ENCODE data around the gene MRPL51. TPM values are rescaled to one million over a fixed set of nuclear protein-coding genes. Genes with fewer than 3 reads are reported as not detected.

MRPL51 gene
- total RNA-seq, 2 donors from 2014 or later = 87.7 to 104 TPM

DNA sequence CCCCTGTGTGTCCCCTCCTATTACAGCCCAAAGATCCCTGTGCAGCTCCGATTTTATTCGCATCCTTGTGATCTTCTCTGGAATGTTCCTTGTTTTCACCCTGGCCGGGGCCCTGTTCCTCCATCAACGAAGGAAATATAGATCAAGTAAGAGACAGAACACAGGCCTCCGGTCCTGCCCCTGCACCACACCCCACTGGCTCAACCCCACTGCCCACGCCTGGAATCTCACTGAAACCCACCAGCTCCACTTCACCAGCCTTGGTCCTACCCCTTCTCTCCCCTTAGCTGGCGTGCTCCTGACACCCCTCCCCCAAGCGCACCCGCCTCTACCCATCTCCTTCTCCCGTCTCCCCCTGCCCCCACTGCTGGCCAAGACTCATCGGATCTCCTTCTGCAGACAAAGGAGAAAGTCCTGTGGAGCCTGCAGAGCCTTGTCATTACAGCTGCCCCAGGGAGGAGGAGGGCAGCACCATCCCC lies 42.2 kb downstream of the MRPL51 start:
- Histone ChIP-seq H3K4me1 (peaks cover 0 to 30% of the 10 kb centered on the region in 2 donors), H3K9me3 (no peaks in the 10 kb centered on the region), H3K36me3 (peaks cover 7% of the 10 kb centered on the region), H3K27me3 (no peaks in the 10 kb centered on the region), H3K27ac (peak overlapping the region; percentile 95 to 97), H3K4me3 (peak overlapping the region; percentile 54 to 71)
- TF ChIP-seq, protein P1, sequence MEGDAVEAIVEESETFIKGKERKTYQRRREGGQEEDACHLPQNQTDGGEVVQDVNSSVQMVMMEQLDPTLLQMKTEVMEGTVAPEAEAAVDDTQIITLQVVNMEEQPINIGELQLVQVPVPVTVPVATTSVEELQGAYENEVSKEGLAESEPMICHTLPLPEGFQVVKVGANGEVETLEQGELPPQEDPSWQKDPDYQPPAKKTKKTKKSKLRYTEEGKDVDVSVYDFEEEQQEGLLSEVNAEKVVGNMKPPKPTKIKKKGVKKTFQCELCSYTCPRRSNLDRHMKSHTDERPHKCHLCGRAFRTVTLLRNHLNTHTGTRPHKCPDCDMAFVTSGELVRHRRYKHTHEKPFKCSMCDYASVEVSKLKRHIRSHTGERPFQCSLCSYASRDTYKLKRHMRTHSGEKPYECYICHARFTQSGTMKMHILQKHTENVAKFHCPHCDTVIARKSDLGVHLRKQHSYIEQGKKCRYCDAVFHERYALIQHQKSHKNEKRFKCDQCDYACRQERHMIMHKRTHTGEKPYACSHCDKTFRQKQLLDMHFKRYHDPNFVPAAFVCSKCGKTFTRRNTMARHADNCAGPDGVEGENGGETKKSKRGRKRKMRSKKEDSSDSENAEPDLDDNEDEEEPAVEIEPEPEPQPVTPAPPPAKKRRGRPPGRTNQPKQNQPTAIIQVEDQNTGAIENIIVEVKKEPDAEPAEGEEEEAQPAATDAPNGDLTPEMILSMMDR (IDR thresholded peaks at IDR 0.05) = no peak
- DNase-seq (ENCODE audit: low spot score) = no peak

DNA sequence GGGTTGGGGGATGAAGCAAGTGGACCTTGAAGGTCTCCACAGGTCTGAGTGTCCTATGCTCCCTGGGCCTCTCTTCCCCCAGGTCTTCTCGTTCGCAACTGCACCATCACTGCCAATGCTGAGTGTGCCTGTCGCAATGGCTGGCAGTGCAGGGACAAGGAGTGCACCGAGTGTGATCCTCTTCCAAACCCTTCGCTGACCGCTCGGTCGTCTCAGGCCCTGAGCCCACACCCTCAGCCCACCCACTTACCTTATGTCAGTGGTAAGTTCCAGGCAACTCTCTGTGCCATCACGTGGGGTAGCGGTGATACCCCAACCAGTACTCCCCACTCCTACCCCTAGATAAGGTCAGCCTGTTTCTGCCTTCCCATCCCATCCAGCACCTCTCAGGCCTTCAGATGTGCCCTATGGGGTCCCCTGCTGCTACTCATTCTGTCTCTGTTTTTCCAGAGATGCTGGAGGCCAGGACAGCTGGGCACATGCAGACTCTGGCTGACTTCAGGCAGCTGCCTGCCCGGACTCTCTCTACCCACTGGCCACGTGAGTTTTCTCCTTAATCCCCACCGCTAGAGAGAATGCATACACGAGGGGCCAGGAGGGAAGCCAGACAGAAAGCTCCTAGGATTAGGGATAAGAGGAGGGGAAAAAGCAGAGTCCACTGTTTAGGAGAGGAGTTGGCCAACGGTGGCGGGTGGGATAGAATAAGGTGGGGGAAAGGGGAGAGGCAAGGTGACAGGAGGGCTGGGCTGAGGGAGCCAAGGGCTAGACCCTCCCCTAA lies 42.8 kb downstream of the MRPL51 start:
- no peak for DNase-seq (ENCODE audit: low spot score)
- no peaks in the 10 kb centered on the region for H3K27me3 ChIP-seq
- no peaks in the 10 kb centered on the region for H3K9me3 ChIP-seq
- H3K27ac ChIP-seq = peak overlapping the region; percentile 95 to 97
- H3K36me3 ChIP-seq = peaks cover 7% of the 10 kb centered on the region
- H3K4me1 ChIP-seq = peaks cover 0 to 30% of the 10 kb centered on the region in 2 donors
- TF ChIP-seq, protein P1 (IDR thresholded peaks at IDR 0.05) = no peak
- H3K4me3 ChIP-seq = peak overlapping the region; percentile 54 to 71

DNA sequence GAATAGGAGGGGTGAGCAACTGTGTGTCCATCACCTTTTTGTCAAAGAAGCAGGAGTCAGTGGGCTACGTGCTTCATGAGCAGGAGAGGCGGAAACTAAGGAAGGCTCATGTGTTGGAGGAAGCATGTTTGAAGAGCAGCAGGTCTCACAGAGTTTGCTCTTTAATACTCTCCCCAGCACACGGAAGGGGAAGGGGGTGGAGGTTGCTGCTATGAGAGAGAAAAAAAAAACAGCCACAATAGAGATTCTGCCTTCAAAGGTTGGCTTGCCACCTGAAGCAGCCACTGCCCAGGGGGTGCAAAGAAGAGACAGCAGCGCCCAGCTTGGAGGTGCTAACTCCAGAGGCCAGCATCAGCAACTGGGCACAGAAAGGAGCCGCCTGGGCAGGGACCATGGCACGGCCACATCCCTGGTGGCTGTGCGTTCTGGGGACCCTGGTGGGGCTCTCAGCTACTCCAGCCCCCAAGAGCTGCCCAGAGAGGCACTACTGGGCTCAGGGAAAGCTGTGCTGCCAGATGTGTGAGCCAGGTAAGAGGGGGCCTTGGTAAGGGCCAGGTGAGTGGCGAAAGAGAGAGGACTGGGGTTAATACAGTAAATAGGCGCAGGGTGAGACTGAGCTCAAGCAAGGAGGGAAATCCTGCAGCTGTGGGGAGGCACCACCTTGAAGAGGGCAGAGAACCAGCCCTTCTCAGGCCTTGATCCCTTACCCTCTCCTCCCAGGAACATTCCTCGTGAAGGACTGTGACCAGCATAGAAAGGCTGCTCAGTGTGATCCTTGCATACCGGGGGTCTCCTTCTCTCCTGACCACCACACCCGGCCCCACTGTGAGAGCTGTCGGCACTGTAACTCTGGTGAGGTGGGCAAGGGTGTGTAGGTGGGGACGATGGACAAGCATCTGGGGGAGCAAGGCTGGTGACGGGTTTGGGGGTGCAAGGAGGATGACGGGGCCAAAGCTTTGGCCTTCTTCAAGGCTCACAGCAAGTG lies 48.1 kb downstream of the MRPL51 start, which contains the start of gene CD27:
CD27 (plus strand) TSS at position 252 of the 985 bp plus-strand sequence; CDS start at position 393, 141 bp downstream.
- no peak for DNase-seq (ENCODE audit: low spot score)
- Histone ChIP-seq H3K4me1 (peaks cover 0 to 2% of the 10 kb centered on the region in 2 donors), H3K36me3 (no peaks in the 10 kb centered on the region), H3K9me3 (no peaks in the 10 kb centered on the region), H3K27ac (no peak within 1 kb of the TSS), H3K4me3 (no peak within 1 kb of the TSS), H3K27me3 (no peaks in the 10 kb centered on the region)
- TF ChIP-seq, protein P1 (IDR thresholded peaks at IDR 0.05) = no peak

DNA sequence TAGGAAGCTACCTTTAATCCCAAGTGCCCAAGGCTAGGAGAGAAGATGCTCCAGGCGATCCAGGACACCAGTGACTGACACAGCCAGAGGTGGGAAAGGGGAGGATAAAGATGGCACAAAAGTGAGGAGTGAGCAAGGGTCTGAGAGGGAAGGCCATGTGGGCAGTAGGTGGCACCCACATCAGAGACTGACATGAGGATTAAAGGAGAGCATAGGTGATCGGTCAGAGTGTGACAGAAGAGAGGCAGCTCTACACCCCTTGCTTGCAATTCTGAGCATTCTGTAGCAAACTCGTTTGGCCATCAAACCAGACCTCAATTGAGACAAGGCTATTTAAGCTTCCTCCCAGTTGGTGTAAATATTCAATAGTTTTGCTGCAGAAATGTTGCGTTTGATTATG lies 49.0 kb downstream of the MRPL51 start:
- TF ChIP-seq, protein P1 (IDR thresholded peaks at IDR 0.05) = no peak
- H3K27me3 ChIP-seq = no peaks in the 10 kb centered on the region
- no peaks in the 10 kb centered on the region for H3K4me1 ChIP-seq
- H3K27ac ChIP-seq = no peak overlapping the region
- no peaks in the 10 kb centered on the region for H3K9me3 ChIP-seq
- no peak for DNase-seq (ENCODE audit: low spot score)
- no peak overlapping the region for H3K4me3 ChIP-seq
- H3K36me3 ChIP-seq = no peaks in the 10 kb centered on the region

DNA sequence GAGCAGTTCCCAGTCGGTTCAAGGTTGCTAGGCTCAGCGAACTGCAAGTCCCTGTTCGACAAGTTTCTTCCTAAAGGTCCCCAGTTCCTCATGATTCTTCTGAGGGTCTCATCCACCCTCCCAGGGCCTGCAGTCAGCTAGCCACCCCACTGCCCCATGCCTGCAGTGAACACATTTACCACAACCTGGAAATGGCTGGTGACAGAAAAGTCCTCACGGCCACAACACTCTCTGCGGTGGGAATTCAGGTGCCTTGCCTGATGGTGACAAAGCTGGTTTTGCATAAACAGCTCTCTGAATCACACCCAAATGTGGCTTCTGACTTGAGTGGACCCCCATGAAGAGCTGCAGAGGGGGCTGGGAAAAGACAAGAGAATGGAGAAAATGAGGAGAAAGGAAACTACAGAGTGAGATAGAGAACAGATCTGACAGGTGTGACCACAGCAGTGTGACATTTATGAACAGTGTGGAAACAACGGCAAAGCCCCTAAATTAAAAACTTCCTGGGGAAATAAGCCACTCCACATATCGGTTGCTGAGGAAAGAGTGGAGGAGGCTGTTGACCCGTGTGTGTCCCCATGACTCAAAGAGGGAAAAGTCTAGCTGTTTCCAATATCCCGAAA lies 49.6 kb downstream of the MRPL51 start:
- no peaks in the 10 kb centered on the region for H3K36me3 ChIP-seq
- no peak for DNase-seq (ENCODE audit: low spot score)

More for the DNA sequence above, 49.6 kb downstream of the MRPL51 start:
- TF ChIP-seq, protein P1 (IDR thresholded peaks at IDR 0.05) = no peak
- H3K27me3 ChIP-seq = no peaks in the 10 kb centered on the region
- H3K27ac ChIP-seq = no peak overlapping the region
- no peaks in the 10 kb centered on the region for H3K4me1 ChIP-seq
- H3K9me3 ChIP-seq = no peaks in the 10 kb centered on the region
- H3K4me3 ChIP-seq = no peak overlapping the region

Measured in right atrium auricular region (tissue), 2 donors.